DLD1 (cell line): ENCODE data around the gene ARHGEF17.

ENCODE experiments used
- in situ Hi-C: cut with HindIII; loops from 2 replicates; pipeline ENCODE4 v1.10.0; 2017; ENCODE audit warnings: low sequenced_read_pairs

Gene ARHGEF17

GRCh38 chr11:73355109-73355508 lies 47.0 kb downstream of the ARHGEF17 start:
- in situ Hi-C loops, result no loop called here

- in situ Hi-C loops, result no loop called here
Measured at GRCh38 chr11:73356979-73357860, 49.1 kb downstream of the ARHGEF17 start.

- in situ Hi-C loops, result no loop called here
Measured at GRCh38 chr11:73358071-73358470, 50.0 kb downstream of the ARHGEF17 start.

DNA sequence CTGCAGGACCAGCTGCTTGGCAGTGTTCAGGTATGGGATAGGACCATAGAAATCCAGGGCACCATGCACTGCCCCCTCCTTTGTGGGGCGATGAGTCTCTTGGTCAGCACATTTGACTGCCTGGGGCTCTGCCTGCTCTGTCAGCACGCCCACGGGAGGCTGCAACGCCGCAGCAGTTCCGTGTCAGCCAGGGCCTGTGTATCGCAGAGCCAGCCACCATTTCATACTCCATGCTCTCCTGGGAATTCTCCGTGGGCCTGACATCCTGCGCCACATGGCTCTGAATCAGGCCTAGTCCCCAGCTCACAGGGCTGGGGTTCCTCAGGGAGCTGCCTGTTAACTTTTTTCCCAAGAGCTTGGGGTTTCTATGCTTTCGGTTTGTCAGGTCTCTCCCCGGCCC lies 51.3 kb downstream of the ARHGEF17 start:
- in situ Hi-C loops, result no loop called here

DNA sequence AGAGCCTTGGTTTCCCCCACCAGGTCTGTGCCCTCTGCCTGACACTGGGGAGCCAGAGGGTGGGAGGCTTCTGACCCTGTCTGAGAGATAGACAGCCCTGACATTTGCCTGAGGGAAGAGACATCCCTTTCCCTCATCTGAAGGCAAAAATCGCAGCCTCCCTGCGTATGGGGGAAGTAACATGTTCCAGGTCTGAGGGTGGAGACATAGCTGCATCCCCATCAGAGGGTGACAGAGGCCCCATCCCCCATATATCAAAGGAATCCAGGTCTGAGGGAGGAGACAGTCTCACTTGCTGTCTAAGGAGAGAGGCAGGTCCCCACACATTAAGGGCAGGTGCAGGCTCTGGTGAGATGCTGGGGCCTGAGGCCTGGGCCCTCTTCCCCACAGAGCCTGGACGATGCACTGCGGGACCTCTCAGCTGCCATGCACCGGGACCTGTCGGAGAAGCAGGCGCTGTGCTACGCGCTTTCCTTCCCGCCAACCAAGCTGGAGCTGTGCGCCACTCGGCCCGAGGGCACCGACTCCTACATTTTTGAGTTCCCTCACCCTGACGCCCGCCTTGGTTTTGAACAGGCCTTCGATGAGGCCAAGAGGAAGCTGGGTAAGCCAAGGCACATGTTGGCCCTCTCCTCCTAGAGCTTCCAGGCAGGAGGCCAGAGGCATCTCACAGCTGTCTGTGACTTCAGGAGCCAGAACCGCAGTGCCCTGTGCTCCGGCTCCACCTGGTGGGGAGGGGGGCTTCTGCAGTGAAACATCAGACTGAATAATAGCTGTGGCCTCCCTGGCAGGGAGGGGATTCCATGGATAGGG lies 52.1 kb downstream of the ARHGEF17 start:
- in situ Hi-C loops, result no loop called here

DNA sequence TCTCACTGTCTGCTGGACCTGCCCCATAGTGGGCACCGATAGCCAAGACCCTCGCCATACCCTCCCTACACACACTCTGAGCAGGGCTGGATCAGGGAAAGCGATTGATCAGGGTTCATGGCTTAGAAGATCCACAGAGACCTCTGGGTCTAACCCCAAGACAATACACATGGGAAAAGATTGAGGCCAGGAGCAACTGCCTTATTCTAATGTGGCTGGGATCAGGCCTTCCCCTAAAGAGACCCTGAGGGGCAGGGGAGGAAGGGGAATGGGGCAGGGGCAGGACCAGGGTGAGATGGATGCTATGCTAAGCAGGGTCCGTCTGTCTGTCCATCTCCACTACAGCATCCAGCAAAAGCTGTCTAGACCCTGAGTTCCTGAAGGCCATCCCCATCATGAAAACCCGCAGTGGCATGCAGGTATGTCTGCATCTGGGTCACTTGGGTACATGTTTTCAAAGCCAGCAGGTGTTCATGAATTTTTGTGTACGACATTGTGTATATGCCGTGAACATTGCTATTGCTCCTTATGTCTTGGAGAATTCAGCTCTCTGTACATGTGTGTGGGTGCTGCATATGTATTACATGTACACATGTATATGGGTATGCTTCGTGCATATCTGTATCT lies 52.8 kb downstream of the ARHGEF17 start:
- in situ Hi-C loops, result no loop called here

- in situ Hi-C loops, result no loop called here
Measured at GRCh38 chr11:73361953-73362776, 54.1 kb downstream of the ARHGEF17 start.

DNA sequence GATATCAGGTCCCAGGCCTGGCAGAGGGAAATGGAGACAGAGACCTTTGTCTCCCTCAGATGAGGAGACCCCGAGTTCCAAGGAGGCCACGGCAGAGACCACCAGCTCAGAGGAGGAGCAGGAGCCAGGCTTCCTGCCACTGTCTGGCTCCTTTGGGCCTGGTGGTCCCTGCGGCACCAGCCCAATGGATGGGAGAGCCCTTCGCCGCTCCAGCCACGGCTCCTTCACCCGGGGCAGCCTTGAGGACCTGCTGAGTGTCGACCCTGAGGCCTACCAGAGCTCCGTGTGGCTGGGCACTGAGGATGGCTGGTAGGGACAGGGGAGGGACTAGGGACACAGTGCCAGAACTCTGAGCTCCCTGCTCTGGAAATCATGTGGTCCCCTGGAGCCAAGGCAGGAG lies 55.1 kb downstream of the ARHGEF17 start:
- in situ Hi-C loops, result no loop called here

DNA sequence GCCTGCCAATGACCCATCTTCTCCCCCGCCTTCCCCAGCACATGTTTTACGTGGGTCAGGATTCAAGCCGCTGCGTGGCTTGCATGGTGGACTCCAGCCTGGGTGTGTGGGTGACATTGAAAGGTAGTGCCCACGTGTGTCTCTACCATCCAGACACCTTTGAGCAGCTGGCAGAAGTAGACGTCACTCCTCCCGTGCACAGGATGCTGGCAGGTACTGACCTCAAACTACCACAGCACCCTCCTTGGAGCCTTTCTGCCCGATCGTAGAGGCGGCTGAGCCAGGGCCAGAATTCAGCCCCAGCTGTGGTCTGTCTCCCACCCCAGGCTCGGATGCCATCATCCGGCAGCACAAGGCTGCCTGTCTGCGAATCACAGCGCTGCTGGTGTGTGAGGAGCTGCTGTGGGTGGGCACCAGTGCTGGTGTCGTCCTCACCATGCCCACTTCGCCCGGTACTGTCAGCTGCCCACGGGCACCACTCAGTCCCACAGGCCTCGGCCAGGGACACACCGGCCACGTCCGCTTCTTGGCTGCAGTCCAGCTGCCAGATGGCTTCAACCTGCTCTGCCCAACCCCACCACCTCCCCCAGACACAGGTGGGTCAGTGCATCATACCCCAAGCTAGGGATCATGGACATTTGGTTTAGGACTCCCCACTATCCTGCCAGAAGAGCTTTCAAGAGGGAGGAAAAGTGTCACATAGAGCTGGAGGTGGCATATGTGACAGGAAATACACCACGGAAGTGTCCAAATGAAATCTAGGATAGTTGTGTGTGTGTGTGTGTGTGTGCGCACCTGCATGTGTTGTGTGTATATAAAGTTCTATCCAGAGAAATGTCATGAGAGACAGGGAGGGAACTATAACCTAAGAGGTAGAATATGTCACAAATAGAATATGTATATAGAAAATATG lies 57.5 kb downstream of the ARHGEF17 start:
- in situ Hi-C loops, result no loop called here

DNA sequence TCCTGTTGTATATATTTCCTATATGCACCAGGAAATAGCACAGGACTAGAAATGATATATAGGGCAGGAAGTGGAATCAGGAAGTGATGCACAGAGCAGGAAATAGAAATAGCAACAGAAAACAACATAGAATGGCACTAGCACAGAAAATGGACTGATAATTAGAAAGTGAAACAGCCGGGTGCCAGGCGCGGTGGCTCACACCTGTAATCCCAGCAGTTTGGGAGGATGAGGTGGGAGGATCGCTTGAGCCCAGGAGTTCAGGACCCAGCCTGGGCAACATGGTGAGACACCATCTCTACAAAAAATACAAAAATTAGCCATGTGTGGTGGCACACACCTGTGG lies 58.2 kb downstream of the ARHGEF17 start:
- in situ Hi-C loops, result no loop called here

GRCh38 chr11:73366953-73367352 lies 58.9 kb downstream of the ARHGEF17 start:
- in situ Hi-C loops, result no loop called here

DNA sequence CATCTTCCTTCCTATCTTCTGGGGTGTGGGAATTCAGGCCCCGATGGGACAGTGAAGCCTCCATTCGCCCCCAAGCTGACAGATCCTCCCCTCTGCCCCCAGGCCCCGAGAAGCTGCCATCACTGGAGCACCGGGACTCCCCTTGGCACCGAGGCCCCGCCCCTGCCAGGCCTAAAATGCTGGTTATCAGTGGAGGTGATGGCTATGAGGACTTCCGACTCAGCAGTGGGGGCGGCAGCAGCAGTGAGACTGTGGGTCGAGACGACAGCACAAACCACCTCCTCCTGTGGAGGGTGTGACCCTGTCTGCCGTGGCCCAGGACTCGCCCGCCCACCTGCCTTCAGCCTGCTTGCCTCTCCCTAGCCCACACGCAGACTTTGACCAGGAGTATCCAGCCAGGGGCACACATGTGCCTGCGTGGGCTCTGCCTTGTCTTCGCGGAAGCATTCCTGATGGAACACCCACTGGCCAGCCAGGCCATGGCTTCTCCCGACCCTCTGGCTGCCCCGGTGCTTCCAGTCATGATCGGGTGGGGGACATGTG lies 59.5 kb downstream of the ARHGEF17 start:
- in situ Hi-C loops, result no loop called here

DNA sequence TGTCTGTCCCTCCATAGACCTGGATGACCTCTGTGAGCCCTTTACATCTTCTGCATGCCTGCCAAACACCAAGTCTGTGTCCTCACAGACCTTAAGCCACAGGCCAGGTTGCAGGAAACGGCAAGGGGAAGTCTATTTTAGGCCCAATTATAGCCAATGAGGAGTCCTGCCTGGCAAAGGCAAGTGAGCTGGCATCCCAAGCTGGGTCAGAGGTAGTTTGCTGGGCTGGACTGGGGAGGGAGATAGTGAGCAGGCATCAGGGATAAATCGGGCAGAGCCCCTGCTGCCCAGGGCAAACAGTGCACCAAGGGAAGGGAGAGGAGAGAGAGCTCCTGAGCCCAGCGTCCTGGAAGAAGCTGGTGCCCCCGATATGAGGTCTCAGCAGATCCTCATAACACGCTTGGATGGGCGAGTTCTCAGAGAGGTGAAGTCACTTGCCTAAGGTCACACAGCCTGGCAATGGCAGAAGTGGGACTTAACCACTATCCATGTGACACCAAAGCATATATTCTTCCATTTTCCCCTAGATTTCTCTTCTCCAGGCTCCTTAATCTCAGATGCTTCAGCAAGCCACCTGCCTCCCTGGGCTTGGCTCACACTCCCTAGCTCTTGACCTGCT lies 64.4 kb downstream of the ARHGEF17 start:
- in situ Hi-C loops, result no loop called here

- in situ Hi-C loops, result no loop called here
Measured at GRCh38 chr11:73374151-73374550, 66.1 kb downstream of the ARHGEF17 start.

- in situ Hi-C loops, result no loop called here
Measured at GRCh38 chr11:73375830-73376159, 67.7 kb downstream of the ARHGEF17 start.

DNA sequence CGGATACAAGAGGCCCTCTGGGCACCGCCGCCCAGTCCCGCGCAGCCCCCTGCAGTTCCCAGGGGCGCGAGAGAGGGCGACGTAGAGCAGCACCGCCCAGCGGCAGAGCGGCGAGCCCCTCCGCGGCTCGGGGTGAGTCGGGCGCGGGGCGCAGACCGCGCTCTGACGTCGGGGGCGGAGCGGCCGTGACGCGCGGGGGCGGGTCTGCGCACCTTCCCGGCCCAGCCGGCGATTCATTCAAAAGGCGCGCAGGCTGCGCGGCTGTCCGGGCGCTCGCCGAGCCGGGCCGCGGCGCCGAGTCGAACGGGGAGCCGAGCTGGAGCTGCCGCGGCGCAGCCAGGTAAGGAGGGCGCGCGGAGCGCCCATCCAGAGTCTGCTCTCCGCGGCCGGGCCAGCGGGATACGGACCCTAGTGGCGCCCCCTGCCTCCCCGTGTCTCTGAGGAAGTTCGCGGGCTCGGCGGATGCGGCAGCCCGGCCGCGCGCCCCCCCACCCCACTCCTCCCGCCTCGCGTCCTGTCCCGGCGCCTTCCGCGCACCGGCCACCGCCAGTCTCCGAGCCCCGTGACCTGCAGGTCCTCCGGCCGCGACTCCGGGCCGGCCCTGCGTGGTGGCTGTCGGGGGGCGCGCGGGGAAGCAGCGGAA lies 68.2 kb downstream of the ARHGEF17 start, which contains the start of gene RELT:
Gene RELT (plus strand): TSS at position 240 of the 643 bp plus-strand sequence. CDS start 12,738 bp downstream, outside the sequence.
- in situ Hi-C loops, result no loop called here

GRCh38 chr11:73376803-73377629 lies 68.9 kb downstream of the ARHGEF17 start:
- in situ Hi-C loops, result no loop called here
